Occipital lobe (tissue), 3 donors: ENCODE measurements around the gene SPINK6. TPM values are rescaled to one million over a fixed set of nuclear protein-coding genes. Genes with fewer than 3 reads are reported as not detected.

ENCODE experiments used
- DNase-seq: peaks from one replicate; lab custom pipeline; 2025; lab: John Stamatoyannopoulos, UW
- small RNA-seq: library from RNA; depleted of rRNA; stranded (forward); fragments of <200 nt; gene quantifications from one replicate; pipeline ENCODE3, GENCODE V24; 2014
- total RNA-seq: library from RNA; depleted of rRNA; stranded (reverse); fragments of >200 nt; gene quantifications from one replicate; pipeline ENCODE4 v1.2.3, GENCODE V29; 2014

The SPINK6 gene
- total RNA-seq, 1 donor from 2014 or later, result not detected

GRCh38 chr5:148221508-148221907 lies 18.7 kb downstream of the SPINK6 start:
- no peak for DNase-seq

GRCh38 chr5:148224117-148224742 lies 21.4 kb downstream of the SPINK6 start:
- DNase-seq, result no peak

- DNase-seq, result no peak
These were observed 25.6 kb downstream of the SPINK6 start for GRCh38 chr5:148228392-148228984.

- DNase-seq, result no peak
These were observed 27.0 kb downstream of the SPINK6 start for GRCh38 chr5:148229840-148230239.

GRCh38 chr5:148230240-148230639 lies 27.4 kb downstream of the SPINK6 start:
- no peak for DNase-seq

GRCh38 chr5:148237785-148238417 lies 35.1 kb downstream of the SPINK6 start:
- no peak for DNase-seq

GRCh38 chr5:148238418-148238794 lies 35.6 kb downstream of the SPINK6 start, which contains the start of gene MARCOL:
TSS of gene MARCOL (plus strand) at chr5:148238525. CDS start at chr5:148238598, 73 bp downstream.
- DNase-seq, result no peak

- no peak for DNase-seq
These were observed 46.1 kb downstream of the SPINK6 start for GRCh38 chr5:148248894-148249293.

GRCh38 chr5:148255456-148255855 lies 52.6 kb downstream of the SPINK6 start:
- no peak for DNase-seq

- no peak for DNase-seq
These were observed 56.4 kb downstream of the SPINK6 start for GRCh38 chr5:148259288-148259687.

- DNase-seq, result no peak
These were observed 58.4 kb downstream of the SPINK6 start for GRCh38 chr5:148261221-148261620.

Small RNA genes within 50 kb of the gene (small RNA-seq; reads per million reads assigned to genes)
- gene HMGN1P16, result not detected

Other genes starting within 250 kb of the SPINK6 start
- not detected for gene SPINK5, start 139.1 kb upstream of the SPINK6 start, total RNA-seq
- gene SPINK14, start 34.5 kb upstream of the SPINK6 start, total RNA-seq, result not detected
- not detected for gene MARCOL, start 35.5 kb downstream of the SPINK6 start, total RNA-seq
- not detected for gene SPINK13, start 65.8 kb downstream of the SPINK6 start, total RNA-seq
- gene SPINK7, start 109.4 kb downstream of the SPINK6 start, total RNA-seq, result not detected
- not detected for gene SPINK9, start 132.5 kb downstream of the SPINK6 start, total RNA-seq
- gene FBXO38, start 180.9 kb downstream of the SPINK6 start, total RNA-seq, result 77.5 TPM